GM12892 (cell line): ENCODE data around the gene CCDC9B.

Source experiments
- POLR2A ChIP-seq: IDR thresholded peaks from 2 replicates; pipeline ENCODE4 v1.6.1; 2011; ENCODE audit warnings: low read depth, low read length, control low read depth
- POLR2AphosphoS5 ChIP-seq: IDR thresholded peaks from 2 replicates; pipeline ENCODE4 v1.6.1; 2011; ENCODE audit warnings: low read depth, low read length, control low read depth

DNA sequence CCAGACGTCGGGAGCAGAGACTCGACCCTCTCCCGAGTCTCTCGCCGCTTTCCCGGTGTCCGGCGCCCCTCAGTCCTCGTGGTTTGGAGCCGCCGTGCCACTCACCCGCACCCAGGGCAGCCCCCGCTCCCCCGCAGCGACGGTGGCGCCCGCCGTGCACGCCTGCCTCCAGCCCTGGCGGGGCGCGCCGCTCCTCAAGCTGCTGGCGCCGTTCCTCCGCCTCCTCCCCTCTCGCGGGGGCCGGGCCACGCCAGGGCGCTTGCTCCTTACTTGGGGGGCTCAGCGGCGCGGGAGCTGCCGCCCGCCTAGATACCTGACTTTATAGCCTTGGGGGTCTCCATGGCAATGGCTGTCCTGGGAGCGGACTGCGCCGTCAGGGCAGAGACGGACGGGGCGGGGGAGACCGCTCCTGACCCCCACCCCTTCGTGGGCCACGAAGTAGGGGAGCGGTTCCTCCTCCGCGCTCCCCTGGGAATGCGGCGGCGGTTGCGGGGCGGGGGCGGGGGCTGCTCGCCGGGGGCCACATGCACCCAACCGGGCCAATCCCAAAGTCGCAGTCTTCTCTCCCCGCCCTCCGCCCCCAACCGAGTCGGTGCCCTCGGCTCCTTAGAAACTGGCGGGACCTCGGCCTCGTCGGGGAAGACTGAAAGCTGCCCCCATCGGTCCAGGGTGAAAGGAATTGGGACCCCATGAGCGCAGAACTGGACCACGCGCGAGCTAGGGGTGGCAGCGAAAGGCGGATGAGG lies 57.7 kb downstream of the CCDC9B start, which contains the start of gene ANKRD63:
- no peak for TF ChIP-seq POLR2AphosphoS5
- TF ChIP-seq POLR2A = no peak
